IMR-90 (cell line): ENCODE measurements around the gene TCTA. TPM values are rescaled to one million over a fixed set of nuclear protein-coding genes. Genes with fewer than 3 reads are reported as not detected.

Source experiments
- ATAC-seq: fragments of 200-7000 bp; cut with Tn5 transposase; 2 replicates; pipeline ENCODE4 v1.9.1; 2020; ENCODE audit warnings: low read depth, mild to moderate bottlenecking, moderate library complexity
- BruUV-seq: library from RNA; stranded (reverse); fragments of 400-500 nt; replicated peaks from 2 replicates; lab custom pipeline; 2021; lab: Mats Ljungman, UMichigan
- CTCF ChIA-PET: fragments of 300-600 bp; formaldehyde crosslinking; extraction: SDS; loops from one replicate; lab custom pipeline; 2021; ENCODE audit warnings: antibody characterized with exemption; lab: Yijun Ruan, JAX
- POLR2A ChIA-PET: fragments of 300-600 bp; sonication (Branson Sonifier 250); formaldehyde crosslinking; loops from one replicate; lab custom pipeline; 2022; ENCODE audit warnings: antibody characterized with exemption; ENCODE audit not compliant: unreplicated experiment; lab: Charles Lee
- DNase-seq: peaks from one replicate; pipeline ENCODE4 v3.0.0; 2013
- H2AFZ ChIP-seq: replicated peaks from 2 replicates; pipeline ENCODE3; 2013; ENCODE audit warnings: low read length, mild to moderate bottlenecking; ENCODE audit not compliant: poor library complexity
- H2AK5ac ChIP-seq: 2 replicates; pipeline ENCODE4 v1.6.1; 2013; ENCODE audit warnings: low read depth, low read length, inconsistent platforms
- H2AK9ac ChIP-seq: replicated peaks from 2 replicates; pipeline ENCODE3; 2013; ENCODE audit warnings: mild to moderate bottlenecking, low read depth, low read length, moderate library complexity; ENCODE audit not compliant: poor library complexity
- H2BK120ac ChIP-seq: 2 replicates; pipeline ENCODE4 v1.6.1; 2013; ENCODE audit warnings: low read depth, low read length, inconsistent platforms
- H2BK15ac ChIP-seq: 3 replicates; pipeline ENCODE4 v1.6.1; 2013; ENCODE audit warnings: low read depth, low read length, inconsistent platforms
- H2BK20ac ChIP-seq: 2 replicates; pipeline ENCODE4 v1.6.1; 2013; ENCODE audit warnings: low read depth, mild to moderate bottlenecking, inconsistent platforms, low read length, moderate library complexity
- H2BK5ac ChIP-seq: 2 replicates; pipeline ENCODE4 v1.6.1; 2013; ENCODE audit warnings: mild to moderate bottlenecking, low read depth, low read length, inconsistent platforms; ENCODE audit not compliant: poor library complexity, severe bottlenecking
- H3K14ac ChIP-seq: replicated peaks from 2 replicates; pipeline ENCODE4 v1.6.1; 2013; ENCODE audit warnings: low read depth, low read length, inconsistent platforms
- H3K18ac ChIP-seq: 2 replicates; pipeline ENCODE4 v1.6.1; 2013; ENCODE audit warnings: low read depth, low read length, control low read depth
- H3K23ac ChIP-seq: 2 replicates; pipeline ENCODE4 v1.6.1; 2013; ENCODE audit warnings: low read depth, low read length, inconsistent platforms
- H3K27ac ChIP-seq: 2 replicates; pipeline ENCODE4 v1.5.1; 2013; ENCODE audit warnings: mild to moderate bottlenecking, control low read depth, low read length; ENCODE audit not compliant: insufficient read depth
- H3K27me3 ChIP-seq: 2 replicates; pipeline ENCODE4 v1.6.1; 2013; ENCODE audit warnings: low read length; ENCODE audit not compliant: control insufficient read depth, insufficient read depth
- H3K36me3 ChIP-seq: 2 replicates; pipeline ENCODE4 v1.6.1; 2013; ENCODE audit warnings: low read length, mixed read lengths; ENCODE audit not compliant: control insufficient read depth, insufficient read depth
- H3K4ac ChIP-seq: 2 replicates; pipeline ENCODE4 v1.6.1; 2013; ENCODE audit warnings: low read depth, low read length, inconsistent platforms
- H3K4me1 ChIP-seq: 2 replicates; pipeline ENCODE4 v1.6.1; 2013; ENCODE audit warnings: low read length, mixed read lengths; ENCODE audit not compliant: control insufficient read depth, insufficient read depth
- H3K4me2 ChIP-seq: 2 replicates; pipeline ENCODE4 v1.6.1; 2013; ENCODE audit warnings: low read depth, mild to moderate bottlenecking, control low read depth, low read length, moderate library complexity
- H3K4me3 ChIP-seq: 2 replicates; pipeline ENCODE4 v1.5.1; 2013; ENCODE audit warnings: low read depth, mild to moderate bottlenecking, control low read depth, low read length, moderate library complexity; ENCODE audit not compliant: insufficient read depth
- H3K56ac ChIP-seq: 2 replicates; pipeline ENCODE4 v1.6.1; 2013; ENCODE audit warnings: low read length, inconsistent platforms; ENCODE audit not compliant: insufficient read depth; ENCODE audit errors: extremely low read depth
- H3K79me1 ChIP-seq, 2 experiments: 2 replicates each; pipeline ENCODE4 v1.6.1; 2013; ENCODE audit warnings: low read length in 2 of 2, inconsistent platforms in 1 of 2, low read depth in 1 of 2
- H3K9ac ChIP-seq: 2 replicates; pipeline ENCODE4 v1.6.1; 2013; ENCODE audit warnings: low read depth, low read length, control low read depth
- H3K9me1 ChIP-seq: 2 replicates; pipeline ENCODE4 v1.6.1; 2013; ENCODE audit warnings: low read length, inconsistent platforms; ENCODE audit not compliant: insufficient read depth
- H3K9me3 ChIP-seq: 2 replicates; pipeline ENCODE4 v1.6.1; 2013; ENCODE audit warnings: low read length; ENCODE audit not compliant: control insufficient read depth, insufficient read depth
- H4K20me1 ChIP-seq: 2 replicates; pipeline ENCODE4 v1.6.1; 2013; ENCODE audit warnings: low read length, inconsistent platforms; ENCODE audit not compliant: insufficient read depth
- H4K5ac ChIP-seq: 2 replicates; pipeline ENCODE4 v1.6.1; 2013; ENCODE audit warnings: mild to moderate bottlenecking, low read depth, low read length, control low read depth
- H4K8ac ChIP-seq, 2 experiments: 2 replicates each; pipeline ENCODE4 v1.6.1; 2013; ENCODE audit warnings: low read depth in 2 of 2, low read length in 2 of 2, control low read depth in 1 of 2, inconsistent platforms in 1 of 2
- H4K91ac ChIP-seq: 2 replicates; pipeline ENCODE4 v1.6.1; 2013; ENCODE audit warnings: low read depth, low read length, inconsistent platforms; ENCODE audit not compliant: insufficient read depth
- BHLHE40 ChIP-seq: fragments of 150-350 bp; IDR thresholded peaks from 2 replicates; pipeline ENCODE4 v1.6.1; 2016; ENCODE audit warnings: mild to moderate bottlenecking, low read depth, low read length
- CEBPB ChIP-seq: IDR thresholded peaks from 2 replicates; pipeline ENCODE4 v1.6.1; 2012; ENCODE audit warnings: low read depth, low read length, improper control_type of control experiment
- CHD1 ChIP-seq: IDR thresholded peaks from 2 replicates; pipeline ENCODE4 v1.6.1; 2012; ENCODE audit warnings: low read depth, low read length, improper control_type of control experiment
- CTCF ChIP-seq: conservative IDR thresholded peaks from 2 replicates; pipeline ENCODE4 v1.5.1; 2012; ENCODE audit warnings: mild to moderate bottlenecking, low read depth, low read length, improper control_type of control experiment
- FOS ChIP-seq: fragments of 150-350 bp; IDR thresholded peaks from 2 replicates; pipeline ENCODE4 v1.6.1; 2016; ENCODE audit warnings: low read depth, low read length
- MAFK ChIP-seq: IDR thresholded peaks from 2 replicates; pipeline ENCODE4 v1.6.1; 2012; ENCODE audit warnings: low read depth, low read length, improper control_type of control experiment
- MXI1 ChIP-seq: IDR thresholded peaks from 2 replicates; pipeline ENCODE4 v1.6.1; 2012; ENCODE audit warnings: low read depth, mild to moderate bottlenecking, low read length, moderate library complexity, borderline replicate concordance
- RAD21 ChIP-seq: IDR thresholded peaks from 2 replicates; pipeline ENCODE4 v1.6.1; 2012; ENCODE audit warnings: low read length, improper control_type of control experiment
- RCOR1 ChIP-seq: IDR thresholded peaks from 2 replicates; pipeline ENCODE4 v1.6.1; 2012; ENCODE audit warnings: mild to moderate bottlenecking, low read length, improper control_type of control experiment; ENCODE audit not compliant: insufficient replicate concordance
- RFX5 ChIP-seq: IDR thresholded peaks from 2 replicates; pipeline ENCODE4 v1.8.0; 2012; ENCODE audit warnings: low read depth, mild to moderate bottlenecking, low read length, moderate library complexity
- WGBS, 2 experiments: methylation state at CpG; one replicate each; pipeline versions ENCODE4 v1.1.5 to v1.1.7; 2013; ENCODE audit warnings: missing lambda C conversion rate in 2 of 2; ENCODE audit not compliant: insufficient read length in 1 of 2; ENCODE audit errors: extremely low coverage in 2 of 2; 5-methylcytosine and 5-hydroxymethylcytosine counted together
- dilution Hi-C: fragments of 300-500 bp; cut with HindIII; formaldehyde crosslinking; loops from one replicate; pipeline ENCODE4 v1.14.3; 2018; ENCODE audit warnings: low sequenced_read_pairs; ENCODE audit not compliant: unreplicated experiment
- in situ Hi-C: fragments of 300-500 bp; cut with MboI; formaldehyde crosslinking; loops from 3 replicates; pipeline ENCODE4 v1.14.3; 2019; ENCODE audit warnings: low sequenced_read_pairs, inconsistent platforms, mixed read lengths
- intact Hi-C: fragments of 100-400 bp; cut with micrococcal nuclease; formaldehyde crosslinking; loops from 2 replicates; pipeline ENCODE4 v1.10.0; 2022
- polyA plus RNA-seq, 3 experiments: library from polyadenylated mRNA; depleted of rRNA; stranded (reverse); fragments of >200 nt; gene quantifications; 2 replicates each; pipeline ENCODE4 v1.2.3, GENCODE V29; 2012; ENCODE audit warnings: low replicate concordance in 1 of 3
- total RNA-seq: library from RNA; depleted of rRNA; stranded (reverse); fragments of >200 nt; gene quantifications from 2 replicates; pipeline ENCODE4 v1.2.3, GENCODE V29; 2012
- TF ChIP-seq, protein P1 (sequence below): fragments of 150-350 bp; IDR thresholded peaks from 2 replicates; pipeline ENCODE4 v1.6.1; 2017; ENCODE audit warnings: mild to moderate bottlenecking, antibody characterized with exemption, low read length, low read depth
- TF ChIP-seq, protein P2 (sequence below): fragments of 150-350 bp; IDR thresholded peaks from 2 replicates; pipeline ENCODE4 v1.6.1; 2016; ENCODE audit warnings: low read depth, mild to moderate bottlenecking, low read length, moderate library complexity, borderline replicate concordance

The TCTA gene
- total and polyA plus RNA-seq, 2 of the 4 experiments (the other 2 are of a cell fraction) = 15.1 to 46.6 TPM

- Histone ChIP-seq H4K91ac (no peak overlapping the region), H2BK15ac (no peak overlapping the region), H3K9me3 (no peaks in the 10 kb centered on the region), H3K56ac (no peak overlapping the region), H4K8ac (no peak overlapping the region), H3K18ac (no peak overlapping the region), H2AFZ (no peak overlapping the region), H3K14ac (no peak overlapping the region), H3K23ac (no peak overlapping the region), H3K4me2 (no peak overlapping the region), H3K27ac (no peak overlapping the region), H3K9me1 (peaks cover 12% of the 10 kb centered on the region), H2BK120ac (no peak overlapping the region), H3K27me3 (no peaks in the 10 kb centered on the region), H2AK9ac (no peak overlapping the region), H4K20me1 (no peaks in the 10 kb centered on the region), H3K4ac (no peak overlapping the region), H2BK20ac (no peak overlapping the region), H3K36me3 (peaks cover 12% of the 10 kb centered on the region), H3K4me3 (no peak overlapping the region), H2AK5ac (no peak overlapping the region), H3K9ac (no peak overlapping the region), H2BK5ac (no peak overlapping the region), H3K4me1 (peaks cover 7% of the 10 kb centered on the region), H3K79me1 (peaks cover 3 to 20% of the 10 kb centered on the region in 2 experiments; a peak in 3 of 4 replicates), H4K5ac (no peak overlapping the region)
- dilution Hi-C loops (no loop called here), intact Hi-C loops (no loop called here), in situ Hi-C loops (loop anchor here (25.0 kb wide), 1 partner anchor 265 kb away; the partner anchor contains the start of genes CCDC71 and KLHDC8B)
- no TSS peak for BruUV-seq
- no CpG with 5 or more reads among the region's 2 CpGs for WGBS, 2 experiments
- DNase-seq (no peak), ATAC-seq (no peak)
- ChIA-PET POLR2A (no interaction called here), CTCF (interaction anchor here (0.7 kb wide), 1 partner anchor 71 kb away, joined by 7 read pairs; no protein-coding TSS in a partner anchor)
- TF ChIP-seq MXI1 (no peak), MAFK (no peak), CEBPB (no peak), FOS (no peak), RFX5 (no peak), RAD21 (no peak), CTCF (no peak), CHD1 (no peak), BHLHE40 (no peak), RCOR1 (no peak)
- TF ChIP-seq, protein P1, sequence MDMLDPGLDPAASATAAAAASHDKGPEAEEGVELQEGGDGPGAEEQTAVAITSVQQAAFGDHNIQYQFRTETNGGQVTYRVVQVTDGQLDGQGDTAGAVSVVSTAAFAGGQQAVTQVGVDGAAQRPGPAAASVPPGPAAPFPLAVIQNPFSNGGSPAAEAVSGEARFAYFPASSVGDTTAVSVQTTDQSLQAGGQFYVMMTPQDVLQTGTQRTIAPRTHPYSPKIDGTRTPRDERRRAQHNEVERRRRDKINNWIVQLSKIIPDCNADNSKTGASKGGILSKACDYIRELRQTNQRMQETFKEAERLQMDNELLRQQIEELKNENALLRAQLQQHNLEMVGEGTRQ = no peak
- TF ChIP-seq, protein P2, sequence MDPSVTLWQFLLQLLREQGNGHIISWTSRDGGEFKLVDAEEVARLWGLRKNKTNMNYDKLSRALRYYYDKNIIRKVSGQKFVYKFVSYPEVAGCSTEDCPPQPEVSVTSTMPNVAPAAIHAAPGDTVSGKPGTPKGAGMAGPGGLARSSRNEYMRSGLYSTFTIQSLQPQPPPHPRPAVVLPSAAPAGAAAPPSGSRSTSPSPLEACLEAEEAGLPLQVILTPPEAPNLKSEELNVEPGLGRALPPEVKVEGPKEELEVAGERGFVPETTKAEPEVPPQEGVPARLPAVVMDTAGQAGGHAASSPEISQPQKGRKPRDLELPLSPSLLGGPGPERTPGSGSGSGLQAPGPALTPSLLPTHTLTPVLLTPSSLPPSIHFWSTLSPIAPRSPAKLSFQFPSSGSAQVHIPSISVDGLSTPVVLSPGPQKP = no peak
Measured at GRCh38 chr3:49427586-49427985, 15.4 kb downstream of the TCTA start.
